ENCODE data around the gene SPTB.

- TF ChIP-seq TAF1 (IDR thresholded peaks at IDR 0.05; ENCODE audit: borderline replicate concordance, low read depth, low read length) (no peak), CTCF (IDR thresholded peaks at IDR 0.05 in 2 of 3, conservative IDR thresholded peaks at IDR 0.05 in 1 of 3; ENCODE audit: control insufficient read depth in 2 of 3, extremely low read depth in 1 of 3, insufficient read depth in 1 of 3, low read depth in 3 of 3, low read length in 3 of 3) (no peak), SIX5 (IDR thresholded peaks at IDR 0.05; ENCODE audit: low read depth, low read length, severe bottlenecking) (no peak)
These were observed 142.1 kb downstream of the SPTB start for GRCh38 chr14:64737391-64738280.
